Measurements from ENCODE around the gene PXDN.

- TF ChIP-seq CTCF (IDR thresholded peaks at IDR 0.05) (no peak), EZH2 (IDR thresholded peaks at IDR 0.05; ENCODE audit: borderline replicate concordance, insufficient read depth, low read depth, low read length, poor library complexity, severe bottlenecking) (no peak)
Observed at GRCh38 chr2:1752751-1753150, 8.4 kb upstream of the PXDN start.
